HTERT RPE-1 (cell line): ENCODE data around the gene MPI.
"Not testable (repeated sequence)": the region's sequence is repeated elsewhere in the genome, so short reads cannot be mapped to it uniquely, and the experiment has no call there.

ENCODE experiments used
- in situ Hi-C: fragments of 300-500 bp; cut with MboI; formaldehyde crosslinking; loops from 4 replicates; pipeline ENCODE4 v1.14.3; 2020; ENCODE audit warnings: low sequenced_read_pairs

The MPI gene

GRCh38 chr15:74890665-74890960, 771 bp downstream of the MPI start:
- in situ Hi-C loops = no loop called here

- in situ Hi-C loops = no loop called here
Measured at GRCh38 chr15:74891469-74891868, 1.6 kb downstream of the MPI start.

- in situ Hi-C loops = no loop called here
Measured at GRCh38 chr15:74892313-74892712, 2.5 kb downstream of the MPI start.

- in situ Hi-C loops = no loop called here
Measured at GRCh38 chr15:74892931-74893330, 3.1 kb downstream of the MPI start.

GRCh38 chr15:74893627-74894026, 3.8 kb downstream of the MPI start:
- in situ Hi-C loops = no loop called here

- in situ Hi-C loops = not testable (repeated sequence)
Measured at GRCh38 chr15:74894383-74894782, 4.5 kb downstream of the MPI start.

- in situ Hi-C loops = no loop called here
Measured at GRCh38 chr15:74895830-74896229, 6.0 kb downstream of the MPI start.

GRCh38 chr15:74896316-74896715, 6.5 kb downstream of the MPI start:
- in situ Hi-C loops = no loop called here

- in situ Hi-C loops = no loop called here
Measured at GRCh38 chr15:74897300-74897701, 7.5 kb downstream of the MPI start.

- in situ Hi-C loops = no loop called here
Measured at GRCh38 chr15:74901612-74902063, 11.8 kb downstream of the MPI start.

- in situ Hi-C loops = no loop called here
Measured at GRCh38 chr15:74902295-74903075, 12.6 kb downstream of the MPI start.

- in situ Hi-C loops = no loop called here
Measured at GRCh38 chr15:74903676-74904075, 13.8 kb downstream of the MPI start.

- in situ Hi-C loops = no loop called here
Measured at GRCh38 chr15:74904190-74904805, 14.5 kb downstream of the MPI start.

- in situ Hi-C loops = no loop called here
Measured at GRCh38 chr15:74906067-74906449, 16.2 kb downstream of the MPI start.

GRCh38 chr15:74906450-74907162, 16.8 kb downstream of the MPI start, which contains the start of gene FAM219B:
Gene FAM219B, minus strand, starts transcription at chr15:74906851. Its CDS starts 51 bp downstream, at chr15:74906800.
- in situ Hi-C loops = no loop called here

- in situ Hi-C loops = no loop called here
Measured at GRCh38 chr15:74907163-74907870, 17.5 kb downstream of the MPI start.

GRCh38 chr15:74908635-74909034, 18.8 kb downstream of the MPI start:
- in situ Hi-C loops = no loop called here

GRCh38 chr15:74913041-74913440, 23.2 kb downstream of the MPI start:
- in situ Hi-C loops = no loop called here

- in situ Hi-C loops = not testable (repeated sequence)
Measured at GRCh38 chr15:74913799-74914198, 24.0 kb downstream of the MPI start.

- in situ Hi-C loops = no loop called here
Measured at GRCh38 chr15:74917676-74918075, 27.8 kb downstream of the MPI start.

- in situ Hi-C loops = no loop called here
Measured at GRCh38 chr15:74920456-74920855, 30.6 kb downstream of the MPI start.
